ENCODE data around the gene MSH6.

The MSH6 gene, protein sequence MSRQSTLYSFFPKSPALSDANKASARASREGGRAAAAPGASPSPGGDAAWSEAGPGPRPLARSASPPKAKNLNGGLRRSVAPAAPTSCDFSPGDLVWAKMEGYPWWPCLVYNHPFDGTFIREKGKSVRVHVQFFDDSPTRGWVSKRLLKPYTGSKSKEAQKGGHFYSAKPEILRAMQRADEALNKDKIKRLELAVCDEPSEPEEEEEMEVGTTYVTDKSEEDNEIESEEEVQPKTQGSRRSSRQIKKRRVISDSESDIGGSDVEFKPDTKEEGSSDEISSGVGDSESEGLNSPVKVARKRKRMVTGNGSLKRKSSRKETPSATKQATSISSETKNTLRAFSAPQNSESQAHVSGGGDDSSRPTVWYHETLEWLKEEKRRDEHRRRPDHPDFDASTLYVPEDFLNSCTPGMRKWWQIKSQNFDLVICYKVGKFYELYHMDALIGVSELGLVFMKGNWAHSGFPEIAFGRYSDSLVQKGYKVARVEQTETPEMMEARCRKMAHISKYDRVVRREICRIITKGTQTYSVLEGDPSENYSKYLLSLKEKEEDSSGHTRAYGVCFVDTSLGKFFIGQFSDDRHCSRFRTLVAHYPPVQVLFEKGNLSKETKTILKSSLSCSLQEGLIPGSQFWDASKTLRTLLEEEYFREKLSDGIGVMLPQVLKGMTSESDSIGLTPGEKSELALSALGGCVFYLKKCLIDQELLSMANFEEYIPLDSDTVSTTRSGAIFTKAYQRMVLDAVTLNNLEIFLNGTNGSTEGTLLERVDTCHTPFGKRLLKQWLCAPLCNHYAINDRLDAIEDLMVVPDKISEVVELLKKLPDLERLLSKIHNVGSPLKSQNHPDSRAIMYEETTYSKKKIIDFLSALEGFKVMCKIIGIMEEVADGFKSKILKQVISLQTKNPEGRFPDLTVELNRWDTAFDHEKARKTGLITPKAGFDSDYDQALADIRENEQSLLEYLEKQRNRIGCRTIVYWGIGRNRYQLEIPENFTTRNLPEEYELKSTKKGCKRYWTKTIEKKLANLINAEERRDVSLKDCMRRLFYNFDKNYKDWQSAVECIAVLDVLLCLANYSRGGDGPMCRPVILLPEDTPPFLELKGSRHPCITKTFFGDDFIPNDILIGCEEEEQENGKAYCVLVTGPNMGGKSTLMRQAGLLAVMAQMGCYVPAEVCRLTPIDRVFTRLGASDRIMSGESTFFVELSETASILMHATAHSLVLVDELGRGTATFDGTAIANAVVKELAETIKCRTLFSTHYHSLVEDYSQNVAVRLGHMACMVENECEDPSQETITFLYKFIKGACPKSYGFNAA (N-terminal part only)

DNA sequence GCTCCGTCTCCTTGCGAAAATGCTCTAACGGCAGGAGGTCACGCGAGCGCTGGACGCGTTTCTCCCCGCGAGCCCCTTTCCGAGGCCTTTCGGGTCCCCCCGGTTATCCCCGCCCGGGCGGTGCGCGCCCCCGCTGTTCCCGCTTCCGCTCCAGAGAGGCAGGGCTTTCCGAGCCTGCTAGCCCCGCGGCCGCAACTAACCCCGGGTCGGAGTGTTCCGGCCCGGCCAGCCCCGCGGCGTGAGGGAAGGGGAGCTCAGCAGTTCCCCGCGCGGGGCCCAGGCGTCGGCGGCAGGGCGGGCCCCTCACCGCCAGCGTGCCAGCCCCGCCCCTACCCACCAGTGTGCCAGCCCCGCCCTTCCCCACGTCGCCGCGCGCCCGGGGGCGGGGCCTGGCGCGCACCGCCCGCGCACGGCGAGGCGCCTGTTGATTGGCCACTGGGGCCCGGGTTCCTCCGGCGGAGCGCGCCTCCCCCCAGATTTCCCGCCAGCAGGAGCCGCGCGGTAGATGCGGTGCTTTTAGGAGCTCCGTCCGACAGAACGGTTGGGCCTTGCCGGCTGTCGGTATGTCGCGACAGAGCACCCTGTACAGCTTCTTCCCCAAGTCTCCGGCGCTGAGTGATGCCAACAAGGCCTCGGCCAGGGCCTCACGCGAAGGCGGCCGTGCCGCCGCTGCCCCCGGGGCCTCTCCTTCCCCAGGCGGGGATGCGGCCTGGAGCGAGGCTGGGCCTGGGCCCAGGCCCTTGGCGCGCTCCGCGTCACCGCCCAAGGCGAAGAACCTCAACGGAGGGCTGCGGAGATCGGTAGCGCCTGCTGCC lies at the start of gene MSH6:
MSH6 (plus strand) TSS at position 475 of the 815 bp plus-strand sequence; CDS start at position 564, 89 bp downstream.
- DNase-seq: peak; percentile 86 to 95

DNA sequence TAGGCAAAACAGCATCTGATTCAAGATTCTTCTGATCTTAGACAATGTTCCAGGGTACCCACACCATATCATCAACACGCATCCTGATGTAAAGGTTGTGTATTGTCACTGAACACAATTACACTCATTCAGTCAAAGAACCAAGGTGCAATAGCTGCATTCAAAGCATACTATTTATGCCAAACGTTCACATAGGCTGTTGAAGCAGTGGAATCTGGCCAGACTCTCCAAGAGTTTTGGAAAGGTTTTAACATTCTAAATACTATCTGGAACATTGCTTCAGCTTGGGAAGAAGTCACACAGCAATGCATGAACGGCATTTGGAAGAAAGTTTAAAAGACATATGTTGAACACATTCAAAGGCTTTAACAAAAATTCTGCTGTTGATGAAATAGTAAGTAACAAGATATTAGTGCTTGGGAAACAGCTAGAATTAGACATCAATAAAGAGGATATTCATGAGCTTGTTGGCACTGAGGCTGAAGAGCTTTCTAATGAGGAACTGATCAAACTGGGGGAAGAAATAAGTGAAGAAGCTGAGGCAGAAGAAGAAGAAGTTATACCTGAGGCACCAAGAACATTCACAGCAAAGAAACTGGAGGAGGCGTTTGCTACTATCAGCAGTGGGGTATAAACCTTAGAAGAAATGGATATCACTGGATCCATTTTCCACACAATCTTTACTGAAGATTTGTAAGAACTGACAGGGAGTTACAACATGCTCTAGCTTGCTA lies 47.6 kb upstream of the MSH6 start:
- no peak for DNase-seq

DNA sequence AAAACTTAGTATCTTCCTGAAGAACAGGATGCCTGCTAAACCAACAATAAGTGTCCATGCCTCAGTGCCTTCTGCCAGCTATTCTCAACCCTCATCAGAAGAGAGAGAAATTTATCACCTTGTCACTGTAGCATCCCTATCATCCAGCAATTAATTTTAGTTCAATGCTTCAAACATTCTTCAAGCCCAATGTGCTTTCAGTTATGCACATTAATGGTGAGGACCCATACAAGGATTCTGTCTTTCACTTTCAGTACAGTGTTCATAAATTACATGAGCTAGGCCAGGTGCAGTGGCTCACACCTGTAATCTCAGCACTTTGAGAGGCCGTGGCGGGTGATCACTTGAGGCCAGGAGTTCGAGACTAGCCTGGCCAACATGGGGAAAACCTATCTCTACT lies 47.0 kb upstream of the MSH6 start:
- DNase-seq: no peak

DNA sequence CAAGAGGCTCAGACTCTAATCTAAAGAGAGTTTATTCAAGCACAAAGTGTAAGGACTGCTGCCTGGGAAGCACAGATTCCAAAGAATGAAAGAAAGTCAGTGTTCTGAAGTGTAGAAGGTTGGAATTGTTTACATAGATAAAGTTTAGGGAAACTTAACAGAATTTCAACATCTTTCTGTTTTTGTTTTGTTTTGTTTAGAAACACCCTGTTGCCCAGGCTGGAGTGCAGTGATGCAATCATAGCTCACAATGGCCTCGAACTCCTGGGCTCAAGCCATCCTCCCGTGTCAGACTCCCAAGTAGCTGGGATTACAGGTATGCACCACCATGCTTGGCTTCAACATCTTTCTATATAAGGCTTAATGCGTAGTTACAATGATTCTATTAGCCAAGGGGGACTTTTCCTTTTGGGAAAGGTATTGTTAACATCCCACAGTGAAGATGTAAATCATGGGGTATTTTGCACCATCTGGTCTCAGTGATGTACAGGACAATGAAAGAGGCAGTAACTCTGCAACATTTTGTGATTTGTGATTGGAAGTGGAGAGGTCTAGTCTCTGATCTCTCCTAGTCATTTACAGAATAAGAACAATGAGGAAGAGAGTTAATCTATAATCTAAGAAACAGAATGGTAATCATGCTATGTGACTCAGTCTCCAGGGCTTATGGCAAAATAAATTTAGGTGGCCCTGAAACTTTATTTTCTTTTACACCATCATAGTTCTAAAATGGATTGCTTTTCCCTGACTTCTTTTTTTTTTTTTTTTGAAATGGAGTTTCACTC lies 45.6 kb upstream of the MSH6 start:
- DNase-seq: no peak

DNA sequence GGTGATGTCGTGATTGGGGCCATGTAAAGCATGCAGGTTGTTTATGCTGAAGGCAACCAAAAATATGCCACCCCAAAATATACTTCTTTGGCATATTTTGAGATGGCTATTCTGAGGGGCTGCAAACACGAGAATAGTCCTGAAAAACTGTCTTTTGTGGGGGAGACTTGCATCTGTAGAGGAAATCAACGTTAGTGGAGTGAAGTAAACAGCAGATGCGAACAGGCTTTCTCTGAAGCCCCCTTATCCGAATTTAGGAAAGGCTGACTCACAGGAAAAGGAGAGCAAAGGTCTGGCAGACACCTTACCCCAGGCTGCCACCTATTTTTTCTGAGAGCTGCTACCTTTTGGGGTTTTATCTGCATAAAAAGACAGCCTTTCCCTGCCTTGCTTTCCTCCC lies 44.6 kb upstream of the MSH6 start:
- DNase-seq: no peak

DNA sequence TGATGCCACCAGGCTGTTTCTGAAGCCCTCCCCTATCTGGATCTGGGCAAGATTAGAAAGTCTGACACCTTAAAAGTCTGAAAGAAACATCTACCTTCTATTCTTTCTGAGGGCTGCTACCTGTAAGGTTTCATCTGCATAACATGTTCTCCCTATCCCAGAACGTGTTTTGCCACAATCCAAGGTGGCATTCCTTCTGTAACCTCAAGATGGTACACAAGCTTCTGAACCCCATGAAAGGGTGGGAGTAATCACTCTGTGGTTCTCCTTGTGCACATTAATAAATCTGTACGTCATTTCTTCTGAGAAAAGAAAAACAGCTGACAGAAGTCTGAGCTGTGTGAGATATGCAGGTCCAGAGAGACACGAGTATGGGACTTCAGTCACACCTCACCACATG lies 41.8 kb upstream of the MSH6 start:
- no peak for DNase-seq

DNA sequence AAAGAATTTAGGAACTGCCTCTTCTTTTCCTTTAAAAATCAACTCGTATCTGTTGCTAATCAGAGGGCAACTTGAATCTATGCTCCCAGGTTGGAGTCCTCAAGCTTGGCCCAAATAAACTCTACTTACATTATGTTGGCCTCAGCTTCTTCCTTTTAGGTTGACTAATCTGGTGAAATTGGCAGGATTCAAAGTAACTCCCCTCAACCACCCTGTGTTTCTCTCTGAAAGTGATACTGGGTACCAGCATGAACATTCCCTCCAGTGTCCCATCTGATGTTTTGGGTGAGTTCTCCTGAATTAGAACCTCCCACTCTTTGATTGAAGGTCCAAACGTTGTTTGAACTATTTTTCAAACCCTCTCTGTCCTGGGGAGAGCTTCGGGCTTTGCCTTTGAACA lies 41.3 kb upstream of the MSH6 start:
- no peak for DNase-seq

DNA sequence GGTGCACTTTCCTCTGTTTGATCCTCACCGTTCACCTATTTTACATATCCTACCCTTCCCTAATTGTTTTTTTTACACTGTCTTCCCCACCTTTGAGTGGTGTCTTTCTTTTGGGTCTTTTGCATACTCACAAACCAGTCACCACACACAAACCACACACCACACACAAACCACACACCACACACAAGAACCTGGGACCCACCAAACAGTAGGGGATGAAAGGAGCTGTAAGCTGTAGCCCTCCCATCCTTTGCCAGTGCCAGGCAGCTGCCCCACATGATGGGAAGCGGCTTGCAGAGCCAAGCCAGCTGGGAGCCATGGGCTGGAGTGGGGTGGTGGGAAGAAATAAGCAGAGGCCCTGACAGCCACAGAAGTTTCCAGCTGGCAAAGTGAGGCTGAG lies 38.9 kb upstream of the MSH6 start:
- DNase-seq: no peak

DNA sequence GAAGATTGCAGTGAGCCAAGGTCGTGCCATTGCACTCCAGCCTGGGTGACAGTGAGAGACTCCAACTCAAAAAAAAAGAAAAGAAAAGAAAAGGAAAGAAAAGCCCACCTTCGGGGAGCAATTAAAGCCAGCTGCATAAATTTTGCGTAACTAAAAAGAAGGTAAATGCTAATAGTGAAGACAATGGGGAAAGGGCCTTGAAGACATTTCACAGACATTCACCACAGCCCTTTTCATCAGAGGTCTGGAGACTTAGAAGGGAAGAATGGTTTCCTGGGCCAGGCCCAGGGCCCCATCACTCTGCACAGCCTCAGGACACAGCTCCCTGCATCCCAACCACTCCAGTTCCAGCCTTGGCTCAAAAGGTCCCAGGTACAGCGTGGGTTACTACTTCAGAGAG lies 35.1 kb upstream of the MSH6 start:
- DNase-seq: no peak

DNA sequence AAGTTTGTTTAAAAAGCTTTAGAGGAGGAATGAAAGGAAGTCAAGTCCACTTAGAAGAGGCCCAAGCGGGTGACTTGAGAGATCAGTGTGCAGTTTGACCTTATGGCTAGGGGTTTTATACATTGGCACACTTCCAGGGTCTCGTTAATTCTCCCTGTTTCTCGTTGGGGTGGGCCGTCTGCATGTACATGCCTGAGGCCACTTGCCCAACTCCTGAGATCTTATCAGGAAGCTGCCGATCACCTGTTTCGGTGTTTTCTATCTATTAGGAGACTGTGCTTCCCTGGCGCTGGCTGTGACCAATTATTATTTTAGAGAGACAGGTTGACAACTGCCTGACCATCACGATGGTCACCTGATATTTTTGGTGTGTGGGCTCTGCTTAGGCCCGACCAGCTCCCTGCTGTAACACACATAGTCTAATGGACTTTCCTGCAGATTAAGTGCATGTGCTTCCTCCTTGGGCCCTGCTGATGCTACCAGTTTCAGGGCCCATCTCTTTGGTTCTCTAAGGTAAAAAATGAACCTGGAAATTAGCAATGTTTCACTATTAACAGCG lies 31.0 kb upstream of the MSH6 start:
- no peak for DNase-seq

DNA sequence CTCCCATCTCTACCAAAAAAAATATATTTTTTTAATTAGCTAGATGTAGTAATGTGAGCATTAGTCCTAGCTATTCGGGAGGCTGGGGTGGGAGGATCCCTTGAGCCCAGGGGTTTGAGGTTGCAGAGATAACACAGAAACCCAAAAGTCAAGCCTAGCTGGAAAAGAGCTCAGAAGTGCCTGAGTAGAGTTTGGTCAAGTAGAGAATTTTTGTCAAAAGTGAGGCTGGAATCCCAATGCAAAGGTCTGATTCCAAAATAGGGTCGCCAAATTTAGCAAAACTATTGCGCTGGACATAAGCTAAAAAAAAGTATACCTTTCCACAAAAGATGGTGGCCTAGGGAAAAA lies 15.5 kb upstream of the MSH6 start:
- no peak for DNase-seq

DNA sequence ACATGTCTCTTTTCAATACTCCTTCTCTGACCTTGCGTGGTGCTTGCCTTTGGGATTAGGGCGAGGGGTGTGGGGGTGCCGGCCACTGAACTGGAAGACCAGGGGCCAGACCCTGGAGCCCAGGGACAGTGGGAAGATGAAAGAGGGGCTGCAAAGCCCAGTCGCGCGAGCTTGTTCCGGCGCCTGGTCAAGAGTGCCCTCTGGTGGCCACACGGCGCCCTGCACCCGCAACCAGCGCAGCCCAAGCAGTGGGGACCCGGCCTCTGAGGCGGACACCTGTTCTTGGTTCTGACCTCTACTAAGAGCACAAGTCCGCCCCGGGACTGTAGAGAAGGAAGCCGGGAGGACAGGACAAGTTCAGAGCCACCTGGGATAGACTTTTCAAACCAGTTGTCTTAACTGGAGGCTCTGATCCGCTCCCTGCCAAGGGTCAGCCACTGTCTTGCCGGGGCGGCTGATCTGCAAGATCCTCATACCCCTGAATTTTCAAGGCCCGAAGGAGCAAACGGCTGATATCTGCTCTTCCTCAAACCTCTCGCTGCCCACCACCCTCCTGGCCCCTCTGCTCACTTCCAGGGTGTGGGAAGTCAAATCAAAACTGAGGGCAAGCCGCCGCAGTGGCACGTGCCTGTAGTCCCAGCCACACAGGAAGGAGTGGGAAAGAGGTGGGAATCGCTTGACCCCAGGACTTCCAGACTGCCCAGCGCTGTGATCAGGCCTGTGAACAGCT lies 14.9 kb upstream of the MSH6 start:
- DNase-seq: peak; percentile 41 to 49

DNA sequence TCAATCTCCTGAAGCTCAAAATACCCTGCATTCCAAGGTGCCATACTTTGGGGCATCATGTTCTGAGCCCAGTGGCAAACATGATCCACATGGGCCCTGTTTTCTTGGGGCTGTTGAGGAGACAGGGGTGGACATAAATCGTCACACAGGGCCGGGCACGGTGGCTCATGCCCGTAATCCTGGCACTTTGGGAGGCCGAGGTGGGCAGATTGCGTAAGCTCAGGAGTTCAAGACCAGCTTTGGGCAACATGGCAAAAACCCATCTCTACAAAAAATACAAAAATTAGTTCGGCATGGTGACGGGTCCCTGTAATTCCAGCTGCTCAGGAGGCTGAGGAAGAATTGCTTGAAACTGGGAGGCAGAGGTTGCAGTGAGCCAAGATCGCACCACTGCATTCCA lies 13.6 kb upstream of the MSH6 start:
- DNase-seq: no peak

DNA sequence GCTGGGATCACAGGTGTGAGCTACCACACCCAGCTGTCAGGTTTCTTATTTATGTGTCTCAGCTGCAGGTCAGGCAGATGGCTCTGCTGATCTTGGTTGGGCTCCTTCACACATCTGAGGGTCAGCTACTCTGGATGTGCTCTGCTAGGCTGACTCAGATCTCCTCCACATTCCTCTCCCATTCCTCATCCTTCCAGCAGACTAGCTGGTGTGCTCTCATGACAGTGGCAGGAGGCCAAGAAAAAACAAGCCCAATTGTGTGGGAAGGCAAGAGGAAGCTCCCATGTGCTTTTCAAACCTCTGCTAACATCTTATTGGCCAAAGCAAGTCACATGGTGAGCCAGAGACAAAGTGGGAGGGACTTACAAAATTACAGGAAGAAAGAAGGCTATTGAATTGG lies 11.7 kb upstream of the MSH6 start:
- no peak for DNase-seq

DNA sequence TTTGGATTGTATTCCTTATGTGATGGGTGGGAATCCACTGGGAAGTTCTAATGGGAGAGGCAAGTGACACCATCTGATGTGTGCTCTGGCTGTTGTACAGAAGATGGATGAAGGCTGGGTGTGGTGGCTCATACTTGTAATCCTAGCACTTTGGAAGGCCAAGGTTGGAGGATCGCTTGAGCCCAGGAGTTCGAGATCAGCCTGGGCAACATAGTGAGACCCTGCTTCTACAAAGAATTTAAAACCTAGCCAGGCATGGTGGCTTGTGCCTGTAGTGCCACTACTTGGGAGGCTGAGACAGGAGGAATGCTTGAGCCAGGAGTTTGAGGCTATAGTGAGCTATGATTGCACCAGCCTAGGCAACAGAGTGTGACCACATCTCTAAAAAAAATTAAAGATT lies 10.6 kb upstream of the MSH6 start:
- no peak for DNase-seq

DNA sequence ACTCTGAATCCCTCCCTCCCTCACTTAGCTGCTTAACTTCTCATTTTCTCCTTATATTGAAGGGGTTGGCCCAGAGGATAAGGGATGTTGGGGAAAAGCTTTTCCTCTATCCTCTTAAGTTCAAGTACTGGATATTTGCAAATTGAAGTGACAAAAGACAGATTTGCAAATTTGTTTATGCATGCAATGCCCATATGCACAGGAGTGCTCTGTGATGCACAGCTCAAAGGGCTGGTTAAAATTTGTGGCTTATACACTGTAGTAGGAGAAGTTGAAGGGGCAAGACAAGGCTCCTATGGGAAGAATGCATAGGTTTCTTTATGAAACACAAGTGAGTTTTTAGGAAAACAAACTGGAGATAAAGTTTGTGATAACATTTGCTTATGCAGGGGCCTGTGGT lies 8.4 kb upstream of the MSH6 start:
- DNase-seq: no peak

DNA sequence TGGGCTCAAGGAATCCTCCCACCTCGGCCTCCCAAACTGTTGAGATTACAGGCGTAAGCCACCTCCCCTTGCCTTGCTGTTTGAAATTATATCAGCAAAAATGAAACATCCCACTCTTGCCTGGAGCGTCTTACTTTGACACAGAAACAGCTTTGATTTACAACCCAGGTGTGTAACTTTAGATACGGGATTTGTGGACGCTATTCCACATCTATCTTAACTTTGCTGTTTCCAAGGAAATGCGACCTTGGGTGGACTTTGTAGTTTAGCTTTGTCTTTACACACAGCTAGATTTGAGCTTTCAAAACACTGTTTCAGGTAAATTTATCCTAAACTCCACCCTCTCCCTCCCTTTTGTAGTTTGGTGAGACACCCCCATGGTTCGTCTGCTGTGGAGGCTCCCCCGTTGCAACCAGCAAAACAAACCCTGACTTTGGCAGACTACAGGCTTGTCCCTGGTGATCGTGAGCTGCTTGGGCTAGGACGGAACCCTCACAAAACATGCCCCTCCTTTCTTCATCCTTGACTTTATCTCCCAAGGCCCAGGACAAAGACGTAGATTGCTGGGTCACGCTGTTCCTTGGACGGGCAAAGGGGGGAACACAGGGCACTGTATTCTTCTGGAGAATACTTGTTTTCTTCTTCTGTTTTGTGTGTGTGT lies 5.5 kb upstream of the MSH6 start:
- no peak for DNase-seq

DNA sequence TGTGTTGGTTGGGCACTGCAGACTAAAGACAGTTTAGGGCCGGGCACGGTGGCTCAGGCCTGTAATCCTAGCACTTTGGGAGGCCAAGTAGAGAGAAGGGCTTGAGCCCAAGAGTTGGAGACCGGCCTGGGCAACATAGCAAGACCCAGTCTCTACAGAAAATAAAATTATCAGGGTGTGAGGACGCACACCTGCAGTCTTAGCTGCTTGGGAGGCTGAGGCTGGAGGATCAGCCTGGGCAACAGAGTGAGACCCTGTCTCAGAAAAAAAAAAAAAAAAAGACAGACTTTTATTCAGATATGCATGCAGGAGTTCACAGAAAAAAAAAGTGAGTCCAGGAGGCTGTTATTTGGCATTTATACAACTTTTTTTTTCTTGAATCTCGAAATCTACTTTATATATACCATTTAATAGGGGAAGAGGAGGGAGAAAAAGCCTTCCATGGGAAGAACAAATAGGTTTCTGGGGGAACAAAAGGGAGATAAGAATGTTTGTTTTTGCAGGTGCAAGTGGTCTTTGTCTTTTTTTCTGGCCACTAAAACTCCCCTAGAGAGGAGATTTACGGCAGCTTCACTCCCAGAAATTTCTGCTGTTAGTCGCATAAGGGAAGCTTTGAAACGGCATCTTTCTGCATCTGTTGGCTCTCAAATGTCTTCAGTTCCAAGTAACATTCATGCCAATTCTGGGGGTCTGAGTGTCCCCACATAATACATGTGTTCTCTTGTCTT lies 4.1 kb upstream of the MSH6 start:
- no peak for DNase-seq

DNA sequence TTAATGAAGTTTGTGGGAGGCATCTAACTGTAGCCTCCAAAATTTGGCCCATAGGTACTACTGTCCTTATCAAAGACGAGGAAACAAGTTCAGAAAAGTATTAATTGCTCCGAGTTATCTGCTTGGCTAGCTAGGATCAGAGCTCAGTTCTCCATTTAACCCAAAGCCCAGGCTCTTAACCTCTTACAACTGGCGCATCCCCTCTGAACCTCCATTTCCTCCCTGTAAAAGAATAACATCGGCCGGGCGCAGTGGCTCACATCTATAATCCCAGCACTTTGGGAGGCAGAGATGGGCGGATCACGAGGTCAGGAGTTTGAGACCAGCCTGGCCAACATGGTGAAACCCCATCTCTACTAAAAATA lies 3.5 kb upstream of the MSH6 start:
- no peak for DNase-seq
